ENCODE measurements around the gene C5orf22. TPM values are rescaled to one million over a fixed set of nuclear protein-coding genes. Genes with fewer than 3 reads are reported as not detected.

The C5orf22 gene
- total and polyA plus RNA-seq, 10 donors, result 5.3 to 25.8 (median 19.0) TPM

DNA sequence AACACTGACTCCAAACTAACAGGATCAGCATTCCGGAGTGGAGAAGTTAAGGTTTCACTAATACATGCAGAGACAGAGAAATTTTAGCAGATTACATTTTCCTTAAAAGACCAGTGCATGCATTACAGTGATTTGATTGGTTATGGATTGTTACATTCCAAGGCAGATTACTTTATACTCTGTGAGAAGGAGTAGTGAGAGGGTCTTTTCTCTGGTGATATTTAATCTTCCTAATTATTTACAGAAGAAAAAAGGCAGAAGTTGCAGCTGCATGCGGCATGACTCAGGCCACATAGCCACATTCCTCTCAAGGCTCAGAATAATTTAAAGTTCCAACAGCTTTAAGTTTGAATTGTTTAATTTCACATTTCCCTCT is 53.8 kb downstream of the C5orf22 start:
- 59 to 80% (median 73%) methylated on average over 2 of the region's 2 CpGs for WGBS, 5 donors
- intact Hi-C loops (cut with DNase I; ENCODE audit: low total_unique reads), result no loop called here
- Histone ChIP-seq H3K9me3 (no peaks in the 10 kb centered on the region), H3K36me3 (no peaks in the 10 kb centered on the region), H3K27me3 (replicated peaks in 1 of 7) (peaks cover 0 to 20% (median 0%) of the 10 kb centered on the region in 7 donors), H3K4me3 (no peak overlapping the region), H3K27ac (no peak overlapping the region), H3K4me1 (no peaks in the 10 kb centered on the region)
- TF ChIP-seq POLR2AphosphoS5 (IDR thresholded peaks at IDR 0.05), result no peak
- no peak for TF ChIP-seq POLR2A (IDR thresholded peaks at IDR 0.05)
- TF ChIP-seq, protein P1, sequence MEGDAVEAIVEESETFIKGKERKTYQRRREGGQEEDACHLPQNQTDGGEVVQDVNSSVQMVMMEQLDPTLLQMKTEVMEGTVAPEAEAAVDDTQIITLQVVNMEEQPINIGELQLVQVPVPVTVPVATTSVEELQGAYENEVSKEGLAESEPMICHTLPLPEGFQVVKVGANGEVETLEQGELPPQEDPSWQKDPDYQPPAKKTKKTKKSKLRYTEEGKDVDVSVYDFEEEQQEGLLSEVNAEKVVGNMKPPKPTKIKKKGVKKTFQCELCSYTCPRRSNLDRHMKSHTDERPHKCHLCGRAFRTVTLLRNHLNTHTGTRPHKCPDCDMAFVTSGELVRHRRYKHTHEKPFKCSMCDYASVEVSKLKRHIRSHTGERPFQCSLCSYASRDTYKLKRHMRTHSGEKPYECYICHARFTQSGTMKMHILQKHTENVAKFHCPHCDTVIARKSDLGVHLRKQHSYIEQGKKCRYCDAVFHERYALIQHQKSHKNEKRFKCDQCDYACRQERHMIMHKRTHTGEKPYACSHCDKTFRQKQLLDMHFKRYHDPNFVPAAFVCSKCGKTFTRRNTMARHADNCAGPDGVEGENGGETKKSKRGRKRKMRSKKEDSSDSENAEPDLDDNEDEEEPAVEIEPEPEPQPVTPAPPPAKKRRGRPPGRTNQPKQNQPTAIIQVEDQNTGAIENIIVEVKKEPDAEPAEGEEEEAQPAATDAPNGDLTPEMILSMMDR (IDR thresholded peaks at IDR 0.05 in 8 of 11, conservative IDR thresholded peaks at IDR 0.05 in 3 of 11), result no peak
- DNase-seq, result no peak

DNA sequence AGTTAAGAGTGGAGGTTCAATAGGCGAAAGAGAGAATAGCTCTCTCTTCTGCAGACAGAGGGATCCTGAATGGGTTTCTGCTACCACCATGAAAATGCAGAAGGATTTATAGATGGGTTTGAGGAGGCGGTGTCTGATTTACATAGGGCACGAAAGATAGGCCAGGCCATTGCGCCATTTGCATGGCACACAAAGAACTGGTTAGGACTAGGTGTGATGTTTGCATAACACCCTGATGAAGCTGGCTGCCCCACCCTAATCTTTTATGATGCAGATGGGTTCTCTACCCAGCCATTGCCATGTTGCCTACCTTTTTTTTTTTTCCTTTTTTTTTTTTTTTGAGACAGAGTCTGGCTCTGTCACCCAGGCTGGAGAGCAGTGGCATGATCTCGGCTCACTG is 55.4 kb downstream of the C5orf22 start:
- H3K36me3 ChIP-seq, result no peaks in the 10 kb centered on the region
- H3K4me3 ChIP-seq, result no peak overlapping the region
- intact Hi-C loops (cut with DNase I; ENCODE audit: low total_unique reads), result no loop called here
- H3K27ac ChIP-seq, result no peak overlapping the region
- no peaks in the 10 kb centered on the region for H3K9me3 ChIP-seq
- WGBS, 5 donors, result 92 to 95% (median 93%) methylated on average over 5 of the region's 5 CpGs
- DNase-seq, result no peak
- peaks cover 0 to 10% (median 0%) of the 10 kb centered on the region in 7 donors for H3K27me3 ChIP-seq (replicated peaks in 1 of 7)
- no peaks in the 10 kb centered on the region for H3K4me1 ChIP-seq
- TF ChIP-seq POLR2AphosphoS5 (IDR thresholded peaks at IDR 0.05) (no peak), POLR2A (IDR thresholded peaks at IDR 0.05) (no peak)
- TF ChIP-seq, protein P1 (IDR thresholded peaks at IDR 0.05 in 8 of 11, conservative IDR thresholded peaks at IDR 0.05 in 3 of 11), result no peak

DNA sequence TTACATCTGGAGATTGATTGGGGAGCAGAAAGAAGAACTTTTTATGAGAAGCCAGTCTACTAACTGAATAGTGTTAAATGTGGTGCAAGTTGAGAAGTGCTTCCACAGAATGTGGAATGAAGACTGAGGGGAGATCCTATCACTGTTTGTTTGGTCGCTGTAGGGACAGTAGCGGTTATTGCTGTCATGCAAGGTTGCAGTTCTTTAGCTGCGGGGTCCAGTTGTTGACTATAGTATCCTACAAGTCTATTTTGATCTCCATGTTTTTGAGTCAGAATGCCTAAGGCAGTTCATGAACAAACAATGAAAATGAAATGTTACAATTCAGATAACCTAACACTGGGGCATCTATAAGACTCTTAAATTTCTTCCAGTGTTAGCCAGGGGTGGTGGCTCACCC is 61.6 kb downstream of the C5orf22 start:
- no peak for TF ChIP-seq POLR2AphosphoS5 (IDR thresholded peaks at IDR 0.05)
- TF ChIP-seq POLR2A (IDR thresholded peaks at IDR 0.05), result no peak
- TF ChIP-seq, protein P1 (IDR thresholded peaks at IDR 0.05 in 8 of 11, conservative IDR thresholded peaks at IDR 0.05 in 3 of 11), result no peak
- Histone ChIP-seq H3K9me3 (no peaks in the 10 kb centered on the region), H3K4me3 (no peak overlapping the region), H3K27me3 (replicated peaks in 1 of 7) (peaks cover 0 to 21% (median 0%) of the 10 kb centered on the region in 7 donors), H3K36me3 (no peaks in the 10 kb centered on the region), H3K27ac (no peak overlapping the region), H3K4me1 (peaks cover 0 to 3% (median 0%) of the 10 kb centered on the region in 6 donors)
- 80 to 95% (median 87%) methylated on average over 3 of the region's 3 CpGs for WGBS, 5 donors
- no peak for DNase-seq
- intact Hi-C loops (cut with DNase I; ENCODE audit: low total_unique reads), result no loop called here

DNA sequence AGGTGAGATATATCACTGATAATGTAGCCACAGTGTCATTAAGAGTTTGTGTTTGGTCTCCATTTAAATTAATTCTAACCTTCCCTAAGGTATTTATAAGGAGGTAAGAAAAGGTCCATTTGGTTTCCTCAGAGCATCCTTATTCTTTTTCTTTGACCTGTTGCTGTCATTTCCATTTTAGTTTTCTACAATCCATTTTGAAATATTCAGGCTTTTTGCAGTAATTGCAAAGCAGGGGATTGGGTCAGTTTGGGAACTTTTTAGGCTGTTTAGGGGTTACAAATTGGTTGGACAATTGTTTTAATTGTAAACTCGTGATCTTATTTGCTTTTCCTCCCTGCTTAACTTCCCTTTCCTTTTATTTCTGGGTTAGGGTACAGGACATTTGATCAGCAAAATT is 64.3 kb downstream of the C5orf22 start:
- WGBS, 5 donors, result 56 to 62% (median 58%) methylated on average over 1 of the region's 1 CpG
- intact Hi-C loops (cut with DNase I; ENCODE audit: low total_unique reads), result no loop called here
- Histone ChIP-seq H3K9me3 (no peaks in the 10 kb centered on the region), H3K36me3 (no peaks in the 10 kb centered on the region), H3K4me3 (no peak overlapping the region), H3K27me3 (replicated peaks in 1 of 7) (peaks cover 0 to 25% (median 0%) of the 10 kb centered on the region in 7 donors), H3K4me1 (peaks cover 0 to 8% (median 0%) of the 10 kb centered on the region in 6 donors), H3K27ac (no peak overlapping the region)
- TF ChIP-seq, protein P1 (IDR thresholded peaks at IDR 0.05 in 8 of 11, conservative IDR thresholded peaks at IDR 0.05 in 3 of 11), result no peak
- TF ChIP-seq POLR2AphosphoS5 (IDR thresholded peaks at IDR 0.05) (no peak), POLR2A (IDR thresholded peaks at IDR 0.05) (no peak)
- no peak for DNase-seq
